ENCODE results near the gene CLASP2. TPM values are rescaled to one million over a fixed set of nuclear protein-coding genes. Genes with fewer than 3 reads are reported as not detected.

The CLASP2 gene
- total RNA-seq, 1 donor from 2014 or later, result 65.0 TPM

GRCh38 chr3:33729993-33730392, 11.9 kb upstream of the CLASP2 start:
- DNase-seq (ENCODE audit: low read depth), result no peak
- H3K4me2 ChIP-seq (ENCODE audit: low read length), result no peak overlapping the region
- Mint-ChIP-seq H3K4me1 (ENCODE audit: low read depth, unreplicated experiment) (no peaks in the 10 kb centered on the region), H3K27me3 (ENCODE audit: low read depth, unreplicated experiment) (no peaks in the 10 kb centered on the region), H3K9me3 (ENCODE audit: unreplicated experiment) (peaks cover 6% of the 10 kb centered on the region), H3K4me3 (ENCODE audit: unreplicated experiment) (no peak overlapping the region), H3K36me3 (ENCODE audit: low read depth, unreplicated experiment) (peaks cover 3% of the 10 kb centered on the region), H3K27ac (ENCODE audit: unreplicated experiment) (no peak overlapping the region)
- no peaks in the 10 kb centered on the region for H3K36me3 ChIP-seq (ENCODE audit: insufficient read depth, low read length)
- no peaks in the 10 kb centered on the region for H3K27me3 ChIP-seq (ENCODE audit: insufficient read depth, low read length)
- no peak for TF ChIP-seq EZH2 (IDR thresholded peaks at IDR 0.05; ENCODE audit: insufficient read depth, low read length)
- TF ChIP-seq, protein P1, sequence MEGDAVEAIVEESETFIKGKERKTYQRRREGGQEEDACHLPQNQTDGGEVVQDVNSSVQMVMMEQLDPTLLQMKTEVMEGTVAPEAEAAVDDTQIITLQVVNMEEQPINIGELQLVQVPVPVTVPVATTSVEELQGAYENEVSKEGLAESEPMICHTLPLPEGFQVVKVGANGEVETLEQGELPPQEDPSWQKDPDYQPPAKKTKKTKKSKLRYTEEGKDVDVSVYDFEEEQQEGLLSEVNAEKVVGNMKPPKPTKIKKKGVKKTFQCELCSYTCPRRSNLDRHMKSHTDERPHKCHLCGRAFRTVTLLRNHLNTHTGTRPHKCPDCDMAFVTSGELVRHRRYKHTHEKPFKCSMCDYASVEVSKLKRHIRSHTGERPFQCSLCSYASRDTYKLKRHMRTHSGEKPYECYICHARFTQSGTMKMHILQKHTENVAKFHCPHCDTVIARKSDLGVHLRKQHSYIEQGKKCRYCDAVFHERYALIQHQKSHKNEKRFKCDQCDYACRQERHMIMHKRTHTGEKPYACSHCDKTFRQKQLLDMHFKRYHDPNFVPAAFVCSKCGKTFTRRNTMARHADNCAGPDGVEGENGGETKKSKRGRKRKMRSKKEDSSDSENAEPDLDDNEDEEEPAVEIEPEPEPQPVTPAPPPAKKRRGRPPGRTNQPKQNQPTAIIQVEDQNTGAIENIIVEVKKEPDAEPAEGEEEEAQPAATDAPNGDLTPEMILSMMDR (IDR thresholded peaks at IDR 0.05; ENCODE audit: insufficient read depth, low read depth, low read length), result no peak
- no peaks in the 10 kb centered on the region for H3K79me2 ChIP-seq (ENCODE audit: insufficient read depth, low read length)
- H4K20me1 ChIP-seq (ENCODE audit: insufficient read depth, low read length), result no peaks in the 10 kb centered on the region
- peaks cover 3% of the 10 kb centered on the region for H3K9me3 ChIP-seq (ENCODE audit: insufficient read depth, low read depth, low read length)
- FAIRE-seq, result no peak
- no peak overlapping the region for H3K4me3 ChIP-seq (ENCODE audit: insufficient read depth, low read depth, low read length)
- H2AFZ ChIP-seq (ENCODE audit: low read depth, low read length), result no peak overlapping the region
- no peak overlapping the region for H3K27ac ChIP-seq (ENCODE audit: low read depth, low read length)
- no peak overlapping the region for H3K9ac ChIP-seq (ENCODE audit: low read length)
- H3K4me1 ChIP-seq (ENCODE audit: insufficient read depth, low read length), result no peaks in the 10 kb centered on the region

DNA sequence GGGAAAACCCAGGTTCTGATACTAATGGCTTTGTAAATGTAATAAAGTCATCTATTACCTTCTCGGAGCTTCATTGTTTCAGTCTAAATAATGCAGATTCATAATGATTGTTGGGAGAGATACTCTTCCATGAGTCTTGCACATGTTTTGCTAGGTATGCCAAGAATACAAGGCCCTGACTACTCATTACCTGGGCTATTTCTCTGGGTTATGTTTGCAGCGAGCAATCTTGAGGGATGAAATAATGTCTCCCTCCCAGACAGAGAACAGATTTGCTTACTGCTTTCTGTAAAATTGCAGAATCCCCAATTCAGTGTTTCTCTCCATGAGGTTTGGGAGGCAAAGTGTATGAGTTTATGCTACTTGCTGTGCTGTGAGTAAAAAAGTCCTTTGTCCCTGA, 6.2 kb upstream of the CLASP2 start:
- no peak for DNase-seq (ENCODE audit: low read depth)
- Mint-ChIP-seq H3K4me1 (ENCODE audit: low read depth, unreplicated experiment) (peaks cover 15% of the 10 kb centered on the region), H3K4me3 (ENCODE audit: unreplicated experiment) (no peak overlapping the region), H3K36me3 (ENCODE audit: low read depth, unreplicated experiment) (no peaks in the 10 kb centered on the region), H3K9me3 (ENCODE audit: unreplicated experiment) (no peaks in the 10 kb centered on the region), H3K27ac (ENCODE audit: unreplicated experiment) (no peak overlapping the region), H3K27me3 (ENCODE audit: low read depth, unreplicated experiment) (no peaks in the 10 kb centered on the region)
- H2AFZ ChIP-seq (ENCODE audit: low read depth, low read length), result no peak overlapping the region
- no peaks in the 10 kb centered on the region for H3K9me3 ChIP-seq (ENCODE audit: insufficient read depth, low read depth, low read length)
- H3K4me2 ChIP-seq (ENCODE audit: low read length), result no peak overlapping the region
- H3K79me2 ChIP-seq (ENCODE audit: insufficient read depth, low read length), result no peaks in the 10 kb centered on the region
- TF ChIP-seq EZH2 (IDR thresholded peaks at IDR 0.05; ENCODE audit: insufficient read depth, low read length), result no peak
- TF ChIP-seq, protein P1 (IDR thresholded peaks at IDR 0.05; ENCODE audit: insufficient read depth, low read depth, low read length), result no peak
- FAIRE-seq, result no peak
- H3K4me3 ChIP-seq (ENCODE audit: insufficient read depth, low read depth, low read length), result no peak overlapping the region
- H4K20me1 ChIP-seq (ENCODE audit: insufficient read depth, low read length), result no peaks in the 10 kb centered on the region
- H3K4me1 ChIP-seq (ENCODE audit: insufficient read depth, low read length), result peaks cover 5% of the 10 kb centered on the region
- H3K9ac ChIP-seq (ENCODE audit: low read length), result no peak overlapping the region
- no peak overlapping the region for H3K27ac ChIP-seq (ENCODE audit: low read depth, low read length)
- H3K27me3 ChIP-seq (ENCODE audit: insufficient read depth, low read length), result no peaks in the 10 kb centered on the region
- no peaks in the 10 kb centered on the region for H3K36me3 ChIP-seq (ENCODE audit: insufficient read depth, low read length)

GRCh38 chr3:33722626-33723370, 4.7 kb upstream of the CLASP2 start:
- Mint-ChIP-seq H3K4me1 (ENCODE audit: low read depth, unreplicated experiment) (peaks cover 17% of the 10 kb centered on the region), H3K27ac (ENCODE audit: unreplicated experiment) (peak overlapping the region; percentile 94), H3K27me3 (ENCODE audit: low read depth, unreplicated experiment) (no peaks in the 10 kb centered on the region), H3K9me3 (ENCODE audit: unreplicated experiment) (no peaks in the 10 kb centered on the region), H3K4me3 (ENCODE audit: unreplicated experiment) (no peak overlapping the region), H3K36me3 (ENCODE audit: low read depth, unreplicated experiment) (no peaks in the 10 kb centered on the region)
- peak overlapping the region; percentile 66 for H3K27ac ChIP-seq (ENCODE audit: low read depth, low read length)
- no peak overlapping the region for H3K9ac ChIP-seq (ENCODE audit: low read length)
- no peaks in the 10 kb centered on the region for H3K36me3 ChIP-seq (ENCODE audit: insufficient read depth, low read length)
- no peaks in the 10 kb centered on the region for H3K9me3 ChIP-seq (ENCODE audit: insufficient read depth, low read depth, low read length)
- no peak overlapping the region for H3K4me3 ChIP-seq (ENCODE audit: insufficient read depth, low read depth, low read length)
- no peaks in the 10 kb centered on the region for H4K20me1 ChIP-seq (ENCODE audit: insufficient read depth, low read length)
- no peaks in the 10 kb centered on the region for H3K27me3 ChIP-seq (ENCODE audit: insufficient read depth, low read length)
- peak; percentile 63 for DNase-seq (ENCODE audit: low read depth)
- peak; percentile 69 for FAIRE-seq
- TF ChIP-seq EZH2 (IDR thresholded peaks at IDR 0.05; ENCODE audit: insufficient read depth, low read length), result no peak
- TF ChIP-seq, protein P1 (IDR thresholded peaks at IDR 0.05; ENCODE audit: insufficient read depth, low read depth, low read length), result no peak
- H3K79me2 ChIP-seq (ENCODE audit: insufficient read depth, low read length), result no peaks in the 10 kb centered on the region
- peak overlapping the region; percentile 48 for H3K4me2 ChIP-seq (ENCODE audit: low read length)
- H2AFZ ChIP-seq (ENCODE audit: low read depth, low read length), result no peak overlapping the region
- peaks cover 9% of the 10 kb centered on the region for H3K4me1 ChIP-seq (ENCODE audit: insufficient read depth, low read length)
